AG10803 (cell line): Measurements from ENCODE around the gene NUAK1.
A peak's percentile ranks its signal among the peaks of the same experiment; 100 is the strongest.

Source experiments
- DNase-seq: peaks from one replicate; pipeline ENCODE4 v3.0.0; 2010; ENCODE audit warnings: low read depth
- H3K4me3 ChIP-seq: 2 replicates; pipeline ENCODE4 v1.5.1; 2011; ENCODE audit warnings: mild to moderate bottlenecking, low read length, control low read depth
- TF ChIP-seq, protein P1 (sequence below): conservative IDR thresholded peaks from 2 replicates; pipeline ENCODE4 v1.5.1; 2011; ENCODE audit warnings: mild to moderate bottlenecking, low read length, control low read depth, inconsistent platforms

The NUAK1 gene

GRCh38 chr12:106082216-106083175 lies 56.3 kb downstream of the NUAK1 start:
- no peak overlapping the region for H3K4me3 ChIP-seq
- no peak for DNase-seq
- TF ChIP-seq, protein P1, sequence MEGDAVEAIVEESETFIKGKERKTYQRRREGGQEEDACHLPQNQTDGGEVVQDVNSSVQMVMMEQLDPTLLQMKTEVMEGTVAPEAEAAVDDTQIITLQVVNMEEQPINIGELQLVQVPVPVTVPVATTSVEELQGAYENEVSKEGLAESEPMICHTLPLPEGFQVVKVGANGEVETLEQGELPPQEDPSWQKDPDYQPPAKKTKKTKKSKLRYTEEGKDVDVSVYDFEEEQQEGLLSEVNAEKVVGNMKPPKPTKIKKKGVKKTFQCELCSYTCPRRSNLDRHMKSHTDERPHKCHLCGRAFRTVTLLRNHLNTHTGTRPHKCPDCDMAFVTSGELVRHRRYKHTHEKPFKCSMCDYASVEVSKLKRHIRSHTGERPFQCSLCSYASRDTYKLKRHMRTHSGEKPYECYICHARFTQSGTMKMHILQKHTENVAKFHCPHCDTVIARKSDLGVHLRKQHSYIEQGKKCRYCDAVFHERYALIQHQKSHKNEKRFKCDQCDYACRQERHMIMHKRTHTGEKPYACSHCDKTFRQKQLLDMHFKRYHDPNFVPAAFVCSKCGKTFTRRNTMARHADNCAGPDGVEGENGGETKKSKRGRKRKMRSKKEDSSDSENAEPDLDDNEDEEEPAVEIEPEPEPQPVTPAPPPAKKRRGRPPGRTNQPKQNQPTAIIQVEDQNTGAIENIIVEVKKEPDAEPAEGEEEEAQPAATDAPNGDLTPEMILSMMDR, result no peak

DNA sequence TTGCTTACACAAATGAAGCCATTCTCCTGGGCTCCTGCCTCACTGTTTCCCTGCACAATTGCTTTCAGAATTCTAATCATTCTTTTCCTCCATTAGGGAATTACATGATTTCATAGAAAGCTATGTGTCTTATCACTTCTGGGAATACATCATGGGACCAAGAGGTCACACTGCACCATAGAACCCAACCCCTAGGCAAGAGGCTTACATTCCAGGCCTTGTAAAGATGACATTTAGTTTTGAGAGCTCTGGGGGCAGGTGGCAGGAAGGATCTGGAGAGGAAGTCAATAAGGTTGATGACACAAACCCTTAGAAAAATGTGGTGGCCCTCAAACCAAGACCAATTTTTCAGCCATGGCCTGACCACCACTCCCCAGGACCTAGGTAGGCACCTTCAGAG lies 57.1 kb downstream of the NUAK1 start:
- peak; percentile 75 for DNase-seq
- TF ChIP-seq, protein P1, result no peak
- H3K4me3 ChIP-seq, result no peak overlapping the region

DNA sequence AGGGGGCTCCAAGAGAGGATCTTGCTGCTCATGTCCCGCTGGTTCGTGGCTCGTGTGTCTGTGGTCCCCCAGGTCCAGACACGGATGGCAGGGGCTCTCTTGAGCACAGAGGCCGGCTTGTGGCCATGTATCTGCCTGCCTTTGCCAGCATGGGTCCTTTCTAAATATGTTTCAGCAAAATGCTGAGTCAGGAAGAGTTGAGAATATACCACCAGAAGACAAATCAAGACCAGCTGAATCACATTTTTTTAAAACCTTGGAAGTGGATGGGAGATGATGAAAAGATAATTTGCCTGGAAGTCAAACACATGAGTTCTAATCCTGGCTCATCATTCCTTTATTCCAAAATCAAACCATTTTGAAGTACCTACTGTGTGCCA lies 58.0 kb downstream of the NUAK1 start:
- TF ChIP-seq, protein P1, result no peak
- peak; percentile 84 for DNase-seq
- no peak overlapping the region for H3K4me3 ChIP-seq

- TF ChIP-seq, protein P1, result no peak
- DNase-seq, result peak; percentile 99
- no peak overlapping the region for H3K4me3 ChIP-seq
These were observed 58.5 kb downstream of the NUAK1 start for GRCh38 chr12:106080041-106080790.

- peak; percentile 29 for DNase-seq
- H3K4me3 ChIP-seq, result no peak overlapping the region
- TF ChIP-seq, protein P1, result no peak
These were observed 59.5 kb downstream of the NUAK1 start for GRCh38 chr12:106079148-106079738.

DNA sequence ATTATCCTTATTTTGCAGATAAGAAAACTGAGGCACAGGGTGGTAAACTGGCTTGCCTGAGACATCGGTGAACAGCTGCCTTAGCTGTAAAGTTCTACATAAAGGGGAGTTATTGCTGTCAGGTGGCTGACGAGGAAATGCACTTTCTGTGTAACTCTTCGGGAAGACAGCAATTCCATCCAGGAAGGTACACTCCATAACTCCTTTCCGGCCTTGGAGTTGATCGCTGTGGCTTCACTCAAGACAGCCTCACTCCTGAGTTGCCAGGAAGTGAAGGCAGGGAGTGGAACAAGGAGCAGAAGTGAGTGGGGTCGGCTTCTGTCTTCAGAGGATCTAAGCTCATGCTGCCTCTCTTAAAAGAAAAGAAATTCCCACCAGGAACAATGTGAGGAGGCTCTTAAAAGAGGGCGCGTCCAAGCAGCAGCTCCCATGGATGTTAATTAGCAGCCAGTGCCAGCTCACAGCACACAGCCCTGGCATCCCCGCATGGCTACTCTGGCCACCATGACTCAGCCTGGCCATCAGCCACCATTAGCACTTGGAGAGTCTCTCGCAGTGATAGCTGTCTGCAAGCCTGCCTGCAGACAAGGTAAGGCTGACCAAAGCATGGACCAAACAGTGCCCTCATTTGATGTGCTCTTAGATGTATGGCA lies 60.3 kb downstream of the NUAK1 start:
- no peak overlapping the region for H3K4me3 ChIP-seq
- peak; percentile 92 for DNase-seq
- TF ChIP-seq, protein P1, result no peak
